MCF 10A (cell line): Measurements from ENCODE around the gene RABEP1. TPM values are rescaled to one million over a fixed set of nuclear protein-coding genes. Genes with fewer than 3 reads are reported as not detected.

Experiments
- BruUV-seq: library from RNA; stranded (reverse); fragments of 400-500 nt; replicated peaks from 2 replicates; lab custom pipeline; 2021; lab: Mats Ljungman, UMichigan
- CTCF ChIA-PET: fragments of 300-600 bp; sonication (Branson Sonifier 250); formaldehyde crosslinking; extraction: SDS; loops from one replicate; lab custom pipeline; 2021; ENCODE audit warnings: antibody characterized with exemption, inconsistent platforms; lab: Yijun Ruan, JAX
- POLR2A ChIA-PET: fragments of 300-600, 350-650 bp; sonication (Branson Sonifier 250); formaldehyde crosslinking; extraction: SDS; loops from one replicate; lab custom pipeline; 2020; ENCODE audit warnings: antibody characterized with exemption, inconsistent platforms; lab: Yijun Ruan, JAX
- DNase-seq: peaks from one replicate; pipeline ENCODE4 v3.0.0-alpha.2; 2018; ENCODE audit not compliant: unreplicated experiment
- H3K27ac Mint-ChIP-seq: one replicate; pipeline ENCODE4 v1.8.0; 2022; ENCODE audit warnings: mild to moderate bottlenecking, low read depth, mixed read lengths; ENCODE audit not compliant: unreplicated experiment
- H3K27me3 Mint-ChIP-seq: one replicate; pipeline ENCODE4 v1.8.0; 2022; ENCODE audit warnings: mixed read lengths; ENCODE audit not compliant: insufficient read depth, unreplicated experiment
- H3K36me3 Mint-ChIP-seq: one replicate; pipeline ENCODE4 v1.8.0; 2022; ENCODE audit warnings: mild to moderate bottlenecking, moderate library complexity, mixed read lengths; ENCODE audit not compliant: insufficient read depth, unreplicated experiment
- H3K4me1 Mint-ChIP-seq: one replicate; pipeline ENCODE4 v1.8.0; 2022; ENCODE audit warnings: mixed read lengths; ENCODE audit not compliant: insufficient read depth, unreplicated experiment
- H3K4me3 Mint-ChIP-seq: one replicate; pipeline ENCODE4 v1.8.0; 2022; ENCODE audit warnings: mild to moderate bottlenecking, moderate library complexity, mixed read lengths; ENCODE audit not compliant: unreplicated experiment
- H3K9me3 Mint-ChIP-seq: one replicate; pipeline ENCODE4 v1.8.0; 2022; ENCODE audit warnings: mixed read lengths; ENCODE audit not compliant: unreplicated experiment
- CTCF ChIP-seq: fragments of 200-600 bp; IDR thresholded peaks from one replicate; pipeline ENCODE4 v1.8.0; 2022; ENCODE audit warnings: antibody characterized with exemption, mild to moderate bottlenecking; ENCODE audit not compliant: unreplicated experiment
- intact Hi-C: fragments of 100-400 bp; cut with micrococcal nuclease; formaldehyde crosslinking; loops from 2 replicates; pipeline ENCODE4 v1.14.1; 2022
- total RNA-seq: library from RNA; stranded (reverse); gene quantifications from 2 replicates; pipeline ENCODE4 v1.2.3, GENCODE V29; 2022

The RABEP1 gene
- total RNA-seq, 1 experiment from 2014 or later = 50.1 TPM

DNA sequence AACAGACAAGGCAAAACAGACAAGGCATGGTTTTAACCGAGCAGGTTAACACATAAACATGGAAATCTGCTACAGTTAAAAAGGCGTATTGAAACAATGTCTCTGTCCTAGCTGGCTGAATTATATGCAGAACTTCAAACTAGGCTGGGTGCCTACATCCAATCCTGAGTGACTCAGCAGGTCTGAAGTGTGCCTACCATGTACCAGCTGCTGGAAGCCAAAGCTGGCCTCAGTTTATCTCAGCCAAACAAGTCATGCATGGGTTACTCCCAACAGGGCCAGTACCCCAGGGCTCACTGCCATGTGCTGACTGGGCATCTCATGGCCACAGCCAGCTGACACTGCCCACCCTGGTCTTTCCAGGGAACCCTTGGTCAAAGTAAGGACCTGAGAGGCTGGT is 152.9 kb downstream of the RABEP1 start:
- no TSS peak for BruUV-seq
- intact Hi-C loops = no loop called here
- Mint-ChIP-seq H3K36me3 (peaks cover 87% of the 10 kb centered on the region), H3K27ac (no peak overlapping the region), H3K4me3 (no peak overlapping the region), H3K4me1 (peaks cover 32% of the 10 kb centered on the region), H3K27me3 (no peaks in the 10 kb centered on the region), H3K9me3 (no peaks in the 10 kb centered on the region)
- ChIA-PET CTCF (interaction anchor here (1.5 to 1.6 kb wide), 2 partner anchors 12 to 79 kb away, joined by 4 to 5 read pairs; no protein-coding TSS in a partner anchor), POLR2A (interaction anchor here (9.6 kb wide), 1 partner anchor 12 kb away, joined by 100 read pairs; no protein-coding TSS in a partner anchor)
- DNase-seq = no peak
- TF ChIP-seq CTCF = no peak

Other genes with a start within 250 kb of the RABEP1 start
- gene SLC52A1, start 246.9 kb upstream of the RABEP1 start, total RNA-seq = not detected in 2 replicates
- gene ZFP3, start 203.8 kb upstream of the RABEP1 start, total RNA-seq = not detected in 2 replicates
- gene ZNF232, start 170.4 kb upstream of the RABEP1 start, total RNA-seq = 8.8 and 11.6 TPM in 2 replicates
- 0.10 TPM in 1 of 2 replicates, not detected in the other for gene USP6, start 166.3 kb upstream of the RABEP1 start, total RNA-seq
- 1.9 TPM in 2 replicates for gene ZNF594, start 90.4 kb upstream of the RABEP1 start, total RNA-seq
- not detected in 2 replicates for gene SCIMP, start 47.4 kb upstream of the RABEP1 start, total RNA-seq
- 88.2 and 89.2 TPM in 2 replicates for gene NUP88, start 137.4 kb downstream of the RABEP1 start, total RNA-seq
- gene RPAIN, start 137.9 kb downstream of the RABEP1 start, total RNA-seq = 49.0 and 49.3 TPM in 2 replicates
- gene C1QBP, start 156.9 kb downstream of the RABEP1 start, total RNA-seq = 386 and 438 TPM in 2 replicates
- gene DHX33, start 186.7 kb downstream of the RABEP1 start, total RNA-seq = 32.1 and 41.0 TPM in 2 replicates
- 107 and 125 TPM in 2 replicates for gene DERL2, start 203.9 kb downstream of the RABEP1 start, total RNA-seq
- 32.8 and 44.2 TPM in 2 replicates for gene MIS12, start 204.3 kb downstream of the RABEP1 start, total RNA-seq